GM12891 (cell line): ENCODE results near the gene RFWD3.

Source experiments
- PAX5 ChIP-seq: IDR thresholded peaks from 2 replicates; pipeline ENCODE4 v1.6.1; 2011; ENCODE audit warnings: low read length, moderate library complexity, mild to moderate bottlenecking; ENCODE audit not compliant: insufficient read depth, severe bottlenecking
- POLR2A ChIP-seq: IDR thresholded peaks from 2 replicates; pipeline ENCODE4 v1.6.1; 2011; ENCODE audit warnings: low read depth, low read length, control low read depth
- POLR2AphosphoS5 ChIP-seq: IDR thresholded peaks from 2 replicates; pipeline ENCODE4 v1.6.1; 2011; ENCODE audit warnings: low read depth, low read length, control low read depth
- POU2F2 ChIP-seq: IDR thresholded peaks from 2 replicates; pipeline ENCODE4 v1.6.1; 2011; ENCODE audit warnings: low read depth, mild to moderate bottlenecking, control low read depth, low read length, moderate library complexity
- SPI1 ChIP-seq: IDR thresholded peaks from 2 replicates; pipeline ENCODE4 v1.6.1; 2011; ENCODE audit warnings: low read depth, low read length, control low read depth
- TAF1 ChIP-seq: IDR thresholded peaks from 2 replicates; pipeline ENCODE4 v1.6.1; 2011; ENCODE audit warnings: low read depth, low read length, control low read depth

GRCh38 chr16:74651841-74652240, 14.8 kb downstream of the RFWD3 start:
- no peak for TF ChIP-seq POLR2A
- TF ChIP-seq POLR2AphosphoS5 = no peak
- TF ChIP-seq TAF1 = no peak
- TF ChIP-seq POU2F2 = no peak
- TF ChIP-seq SPI1 = no peak
- no peak for TF ChIP-seq PAX5
